Stimulated activated CD8-positive, alpha-beta memory T cell treated with anti-CD3 and anti-CD28 coated beads, Interleukin-15, amount 100 ng/mL, for 4 hours (primary cell): ENCODE results near the gene PDE6B.
"Not testable (repeated sequence)": the region's sequence is repeated elsewhere in the genome, so short reads cannot be mapped to it uniquely, and the experiment has no call there.

ENCODE experiments used
- DNase-seq, 2 donors: peaks; one replicate each; pipeline ENCODE4 v3.0.0-alpha.2; 2020; ENCODE audit warnings: low read depth in 2 of 2

PDE6B gene

DNA sequence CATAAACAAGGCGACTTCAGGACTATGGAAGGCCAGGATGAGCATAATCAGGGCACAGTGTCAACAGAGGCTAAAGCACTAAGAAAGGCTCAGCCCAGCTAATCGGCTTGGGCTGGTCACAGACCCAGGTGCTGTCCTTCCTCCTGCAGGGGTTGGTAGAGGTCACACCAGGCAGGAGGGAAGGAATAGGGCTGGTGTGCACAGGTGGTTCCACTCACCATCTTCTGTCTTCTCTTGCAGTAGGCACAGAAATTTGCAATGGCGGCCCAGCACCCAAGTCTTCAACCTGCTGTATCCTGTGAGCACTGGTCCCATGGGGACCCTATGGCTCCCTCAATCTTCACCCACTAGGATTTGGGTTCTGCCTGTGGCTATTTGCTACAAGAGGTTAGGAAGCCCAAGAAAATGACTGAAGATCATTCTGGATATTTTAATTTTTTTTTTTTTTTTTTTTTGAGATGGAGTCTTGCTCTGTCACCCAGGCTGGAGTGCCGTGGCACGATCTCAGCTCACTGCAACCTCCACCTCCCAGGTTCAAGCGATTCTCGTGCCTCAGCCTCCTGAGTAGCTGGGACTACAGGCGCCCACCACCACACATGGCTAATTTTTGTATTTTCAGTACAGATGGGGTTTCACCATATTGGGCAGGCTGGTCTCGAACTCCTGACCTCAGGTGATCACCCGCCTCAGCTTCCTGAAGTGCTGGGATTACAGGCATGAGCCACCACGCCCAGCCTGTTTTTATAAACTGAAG is 44.6 kb downstream of the PDE6B start:
- not testable (repeated sequence) for DNase-seq

- DNase-seq = no peak
Measured at GRCh38 chr4:671769-672168, 46.4 kb downstream of the PDE6B start.

- DNase-seq = no peak
Measured at GRCh38 chr4:673349-674091, 48.1 kb downstream of the PDE6B start.

DNA sequence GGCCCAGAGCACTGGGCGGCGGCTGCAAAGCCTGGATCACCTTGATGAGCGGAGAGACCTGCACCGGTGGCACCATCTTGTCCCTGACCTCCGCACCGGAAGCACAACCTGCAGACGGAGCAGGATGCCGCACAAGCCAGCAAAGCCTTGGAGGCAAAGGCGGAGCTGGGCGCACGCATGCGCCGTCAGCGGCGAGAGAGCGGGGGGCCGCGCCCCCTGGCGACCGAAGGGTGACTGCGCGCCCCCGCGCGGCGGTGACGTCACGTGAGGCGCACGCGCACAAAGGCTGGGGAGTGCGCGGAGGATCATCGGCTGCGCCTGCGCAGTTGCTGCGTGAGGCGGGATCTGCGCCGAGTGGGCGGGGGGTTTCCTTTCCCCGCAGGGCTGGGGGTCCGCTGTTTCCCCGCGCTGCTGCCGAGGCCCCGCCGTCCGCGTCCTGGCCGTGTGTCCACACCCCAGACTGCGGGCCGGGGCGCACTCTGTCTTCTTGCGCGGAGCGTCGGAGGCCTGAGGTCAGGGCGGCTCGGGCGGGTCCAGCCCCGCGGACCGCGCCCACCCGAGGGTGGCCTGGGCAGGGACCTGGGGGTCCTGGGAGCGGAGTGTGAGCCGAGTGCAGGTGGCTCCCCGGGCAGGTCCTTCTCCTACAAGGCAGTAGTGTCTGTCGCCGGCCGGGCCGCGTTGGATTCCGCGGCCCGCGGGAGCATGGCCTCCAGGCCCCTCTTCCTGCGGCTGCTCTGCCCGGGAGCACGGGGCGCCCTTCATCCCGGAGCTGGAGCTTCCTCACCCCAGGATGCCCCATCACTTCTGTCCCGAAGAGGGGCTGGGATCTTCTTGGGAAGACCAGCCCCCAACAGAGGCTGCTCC is 49.0 kb downstream of the PDE6B start, which contains the start of the genes ATP5ME and MYL5:
Gene ATP5ME, minus strand, starts transcription at position 105 of the 864 bp plus-strand sequence. Its CDS starts 29 bp downstream, at position 76.
Gene MYL5, plus strand, starts transcription at position 371 of the 864 bp plus-strand sequence. CDS start 3,485 bp downstream, outside the sequence.
- peak; percentile 95 to 98 for DNase-seq

- DNase-seq = no peak
Measured at GRCh38 chr4:675036-675882, 49.9 kb downstream of the PDE6B start.

DNA sequence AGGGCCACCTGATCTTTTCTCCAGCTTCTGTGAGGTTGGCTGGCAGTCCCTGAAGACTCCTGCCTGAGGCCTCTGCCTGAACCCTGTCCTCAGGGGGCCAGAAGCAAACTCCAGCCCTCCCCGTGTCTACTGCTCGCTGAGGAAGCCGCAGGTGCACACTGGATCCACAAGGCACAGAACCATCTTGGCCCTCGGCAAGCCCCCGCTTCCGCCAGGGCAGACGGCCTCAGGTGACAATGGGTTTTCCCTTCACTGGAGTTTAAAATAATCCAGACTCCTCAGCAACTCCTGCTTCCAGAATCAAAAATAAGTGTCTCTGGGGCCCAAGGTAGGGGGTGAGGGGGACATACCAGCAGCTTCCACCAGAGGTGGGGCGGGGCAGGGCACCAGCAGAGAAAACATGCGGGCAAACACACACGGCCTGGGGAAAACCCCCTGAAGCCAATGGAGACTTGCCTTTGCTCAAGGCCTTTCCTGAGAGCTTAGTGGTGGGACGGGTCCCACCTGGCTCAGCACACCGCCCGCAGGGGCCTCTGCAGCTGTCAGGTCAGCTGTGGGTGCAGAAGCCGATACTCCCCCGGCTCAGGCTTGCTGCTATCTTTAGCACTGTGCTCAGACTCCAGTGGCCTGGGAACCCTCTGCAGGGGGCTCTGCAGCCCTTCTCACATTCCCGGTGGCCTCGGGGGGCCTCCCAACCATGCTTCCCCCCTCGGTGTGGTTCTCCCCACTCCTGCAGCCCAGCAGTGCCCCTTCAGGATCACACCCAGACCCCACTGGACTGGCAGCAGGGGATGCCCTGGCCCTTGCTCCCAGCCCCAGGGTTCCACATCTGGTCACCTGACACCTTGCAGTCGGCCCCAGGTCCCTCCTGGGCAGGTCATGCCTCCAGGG is 50.9 kb downstream of the PDE6B start:
- no peak for DNase-seq

GRCh38 chr4:676871-677235 is 51.5 kb downstream of the PDE6B start:
- no peak for DNase-seq

DNA sequence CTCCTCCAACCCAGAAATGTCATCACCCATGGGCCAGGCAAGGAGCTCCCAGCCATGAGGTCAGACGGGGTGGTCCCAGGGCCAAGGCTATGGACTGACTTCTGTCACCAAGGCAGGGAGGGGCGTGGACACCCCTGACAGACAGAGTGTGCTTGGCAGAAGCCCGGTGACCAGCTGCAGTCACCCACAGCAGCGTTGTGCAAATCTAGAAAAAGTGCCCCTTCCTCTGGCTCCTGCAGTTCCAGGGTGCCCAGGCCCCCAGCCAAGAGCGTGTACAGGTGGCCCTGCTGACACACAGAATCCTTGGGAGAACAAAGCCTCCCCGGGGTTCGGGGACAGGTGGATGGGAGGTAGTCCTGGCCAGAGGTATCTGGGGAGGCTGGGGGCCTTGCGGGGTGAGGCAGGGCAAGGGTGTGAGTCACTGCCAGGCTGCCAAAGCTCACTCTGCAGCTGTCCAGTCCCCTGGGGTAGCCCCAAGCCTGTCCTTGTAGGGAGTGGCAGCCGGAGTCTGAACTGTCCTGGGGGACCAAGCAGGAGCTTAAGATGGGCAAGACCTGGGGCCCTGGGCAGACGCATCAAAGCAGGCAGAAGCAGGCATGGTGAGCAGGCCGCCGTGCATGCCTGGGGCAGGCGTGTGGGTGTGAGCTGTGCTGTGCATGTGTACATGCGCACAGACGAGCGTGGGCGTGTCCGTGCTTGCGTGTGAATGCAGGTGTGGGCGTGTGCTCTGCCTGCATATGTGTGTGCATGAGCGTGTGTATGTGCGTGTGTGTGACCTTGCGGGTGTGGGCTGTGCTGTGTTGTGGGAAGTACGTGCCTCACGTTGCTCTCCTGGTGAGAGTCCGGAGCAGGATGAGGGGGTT is 52.3 kb downstream of the PDE6B start:
- no peak for DNase-seq

DNA sequence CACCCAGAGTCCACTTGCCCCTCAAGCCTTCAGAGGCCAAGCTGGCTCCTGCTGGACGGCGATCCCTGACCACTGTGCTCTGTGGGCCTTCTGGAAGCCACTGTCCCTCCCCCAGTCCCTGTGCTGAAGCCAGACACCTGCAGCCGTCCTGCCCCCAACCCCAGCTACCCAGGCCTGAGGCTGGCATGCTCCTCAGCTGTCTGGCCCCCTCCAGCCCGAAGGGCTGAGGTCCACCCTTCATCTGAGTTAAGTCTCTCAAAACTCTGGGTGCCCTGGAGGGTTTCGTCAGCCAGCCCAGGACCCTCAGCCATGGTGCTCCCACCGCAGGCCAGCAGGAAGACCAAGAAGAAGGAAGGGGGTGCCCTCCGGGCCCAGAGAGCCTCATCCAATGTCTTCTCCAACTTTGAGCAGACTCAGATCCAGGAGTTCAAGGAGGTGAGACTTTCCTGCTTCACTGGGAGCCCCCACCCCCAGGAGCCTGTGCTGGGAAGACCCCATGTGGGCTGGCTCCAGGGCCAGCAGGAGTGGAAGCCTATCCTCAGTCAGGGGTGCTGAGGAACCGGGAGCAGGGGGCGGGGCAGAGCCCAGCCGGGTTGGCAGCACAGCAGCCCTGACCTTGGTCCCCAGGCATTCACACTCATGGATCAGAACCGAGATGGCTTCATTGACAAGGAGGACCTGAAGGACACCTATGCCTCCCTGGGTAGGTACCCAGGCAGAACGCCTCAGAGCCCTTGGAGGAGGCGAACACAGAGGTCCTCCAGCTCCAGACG is 53.1 kb downstream of the PDE6B start:
- DNase-seq = no peak

GRCh38 chr4:679104-679481 is 53.7 kb downstream of the PDE6B start:
- no peak for DNase-seq

DNA sequence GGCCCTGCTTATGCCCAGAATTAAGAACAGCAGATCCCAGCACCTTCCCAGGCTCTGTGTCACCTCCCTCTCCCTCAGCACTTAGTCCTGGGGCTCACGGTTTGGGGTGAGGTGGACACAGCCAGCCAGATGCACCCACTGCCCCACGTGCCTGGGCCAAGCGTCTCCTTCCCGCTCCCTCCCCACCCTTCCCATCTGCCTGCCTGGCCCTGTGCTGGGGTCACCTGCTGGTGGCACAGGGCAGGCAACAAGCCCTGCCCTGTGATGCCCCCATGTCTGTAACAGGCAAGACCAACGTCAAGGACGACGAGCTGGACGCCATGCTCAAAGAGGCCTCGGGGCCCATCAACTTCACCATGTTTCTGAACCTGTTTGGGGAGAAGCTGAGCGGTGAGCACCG is 54.3 kb downstream of the PDE6B start:
- no peak for DNase-seq

DNA sequence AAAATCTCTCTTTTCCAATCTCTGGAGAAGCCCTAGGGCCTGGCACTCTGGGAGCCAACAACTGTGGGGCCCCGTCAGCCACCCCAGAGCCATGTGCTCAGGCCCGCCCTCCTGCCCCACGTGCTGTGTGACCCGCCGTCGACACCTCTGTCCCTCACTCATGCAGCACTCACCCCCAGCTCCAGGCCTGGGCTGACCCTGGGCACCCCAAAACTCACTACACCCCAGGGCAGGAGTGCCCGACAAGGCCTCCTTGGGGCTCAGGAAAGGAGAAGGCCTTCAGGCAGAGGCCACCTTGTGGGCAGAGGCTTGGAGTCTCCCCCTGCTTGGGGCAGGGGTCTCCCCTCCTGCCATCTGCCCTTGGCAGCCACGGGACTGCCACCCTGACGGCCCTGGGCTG is 54.7 kb downstream of the PDE6B start:
- DNase-seq = no peak

DNA sequence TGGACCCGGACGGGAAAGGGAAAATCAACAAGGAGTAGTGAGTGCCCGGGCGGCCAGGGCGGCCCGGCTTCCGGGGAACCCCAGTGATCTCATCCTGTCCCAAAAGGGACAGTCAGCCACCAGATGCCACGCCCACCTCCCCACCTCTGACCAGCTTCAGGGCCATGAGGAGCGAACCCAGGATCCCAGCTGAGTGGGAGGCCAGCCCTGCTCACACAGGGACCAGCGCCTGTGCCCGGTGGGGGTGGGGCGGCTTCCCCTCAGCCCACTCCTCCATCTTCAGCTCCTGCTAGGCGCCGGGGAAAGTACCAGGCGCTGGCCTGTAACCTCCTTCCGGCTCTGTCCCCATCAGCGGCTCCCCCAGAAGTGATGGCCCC is 55.2 kb downstream of the PDE6B start:
- DNase-seq = no peak

- DNase-seq = peak in 1 of 2 donors; percentile 42
Measured at GRCh38 chr4:680928-681645, 55.7 kb downstream of the PDE6B start.

DNA sequence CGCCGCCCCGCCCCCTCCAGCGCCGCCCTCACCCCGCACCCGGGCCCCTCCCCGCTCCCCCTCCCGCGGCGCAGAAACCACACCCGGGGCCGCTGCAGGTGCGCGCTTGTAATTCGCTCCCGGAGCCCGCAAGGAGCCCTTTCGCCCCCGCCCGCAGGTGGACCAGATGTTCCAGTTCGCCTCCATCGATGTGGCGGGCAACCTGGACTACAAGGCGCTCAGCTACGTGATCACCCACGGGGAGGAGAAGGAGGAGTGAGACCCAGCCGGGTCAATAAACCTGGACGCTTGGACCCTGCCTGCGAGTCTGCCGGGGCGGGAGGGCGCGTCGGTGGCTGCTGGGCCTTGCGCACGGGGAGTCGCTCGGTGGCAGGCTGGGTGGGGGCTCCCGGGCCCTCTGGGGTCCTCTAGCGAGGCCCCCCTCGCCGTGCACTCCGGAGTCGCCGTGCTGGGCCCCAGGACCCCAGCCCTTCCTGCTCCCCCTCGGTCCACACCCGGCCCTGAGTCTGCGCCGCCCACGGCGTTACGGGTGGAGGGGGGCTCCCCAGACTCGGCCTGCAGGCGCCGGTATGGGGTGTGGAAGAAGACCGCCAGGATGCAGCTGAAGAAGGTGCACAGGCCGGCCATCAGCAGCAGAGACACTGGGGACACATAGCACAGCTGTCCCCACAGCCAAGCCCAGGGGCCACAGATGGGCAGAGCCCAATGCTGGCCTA is 56.5 kb downstream of the PDE6B start:
- DNase-seq = no peak

- DNase-seq = no peak
Measured at GRCh38 chr4:682490-683172, 57.3 kb downstream of the PDE6B start.
